WTC11 (cell line): ENCODE results near the gene TNIK.

ENCODE experiments used
- CBFB ChIP-seq: sonication (generic); formaldehyde crosslinking; IDR thresholded peaks from 2 replicates; pipeline ENCODE4 v1.8.1; 2022; ENCODE audit warnings: mild to moderate bottlenecking, low read depth, missing genetic modification reagents
- CREB1 ChIP-seq: sonication (generic); formaldehyde crosslinking; IDR thresholded peaks from 2 replicates; pipeline ENCODE4 v1.8.0; 2023; ENCODE audit warnings: mild to moderate bottlenecking, missing genetic modification reagents
- CTCF ChIP-seq: fragments of 200-600 bp; IDR thresholded peaks from 2 replicates; pipeline ENCODE4 v1.8.0; 2022; ENCODE audit warnings: antibody characterized with exemption
- PREB ChIP-seq: sonication (generic); formaldehyde crosslinking; IDR thresholded peaks from 2 replicates; pipeline ENCODE4 v1.8.1; 2022; ENCODE audit warnings: mild to moderate bottlenecking, missing genetic modification reagents, moderate library complexity, borderline replicate concordance
- TEAD4 ChIP-seq: sonication (generic); formaldehyde crosslinking; IDR thresholded peaks from 2 replicates; pipeline ENCODE4 v1.8.0; 2022; ENCODE audit warnings: mild to moderate bottlenecking, missing genetic modification reagents
- ZNF532 ChIP-seq: fragments of 250-450 bp; sonication (Bioruptor Pico); IDR thresholded peaks from 2 replicates; pipeline ENCODE4 v1.9.0; 2021; ENCODE audit warnings: mild to moderate bottlenecking, borderline replicate concordance

DNA sequence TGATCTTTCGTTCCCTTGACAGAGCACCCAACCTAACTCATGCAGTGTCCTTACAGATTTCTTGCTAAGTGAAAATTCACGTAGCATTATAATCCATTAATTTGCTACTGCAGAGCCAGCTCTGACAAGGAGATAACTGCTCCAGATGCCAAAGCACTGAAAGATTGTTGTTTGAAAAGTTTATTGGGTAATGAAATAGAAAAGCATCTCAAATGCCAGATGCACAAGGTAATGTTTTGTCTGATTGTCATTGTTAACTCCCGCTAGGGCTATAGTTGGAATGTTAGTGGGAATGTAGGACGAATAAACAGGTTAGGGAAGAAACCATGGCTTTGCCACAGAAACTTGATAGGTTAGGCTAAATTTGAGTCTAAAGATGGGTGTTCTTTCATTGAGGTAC lies 413.4 kb downstream of the TNIK start:
- TF ChIP-seq CREB1 (CRISPR knock-in tag) (no peak), CTCF (no peak), PREB (CRISPR knock-in tag) (no peak), TEAD4 (CRISPR knock-in tag) (no peak), CBFB (CRISPR knock-in tag) (no peak), ZNF532 (no peak)
